ENCODE measurements around the gene COL25A1.

The COL25A1 gene

GRCh38 chr4:108787106-108787505 lies 515.4 kb downstream of the COL25A1 start:
- no peak for DNase-seq (ENCODE audit: extremely low read depth, low read depth)
- TF ChIP-seq CTCF (IDR thresholded peaks at IDR 0.05; ENCODE audit: low read depth, low read length, missing control alignments), result no peak
- no peak overlapping the region for H3K4me3 ChIP-seq (replicated peaks; ENCODE audit: low read depth, low read length)

GRCh38 chr4:108786351-108786750 lies 516.1 kb downstream of the COL25A1 start:
- no peak for TF ChIP-seq CTCF (IDR thresholded peaks at IDR 0.05; ENCODE audit: low read depth, low read length, missing control alignments)
- DNase-seq (ENCODE audit: extremely low read depth, low read depth), result no peak

GRCh38 chr4:108783665-108784463 lies 518.6 kb downstream of the COL25A1 start:
- TF ChIP-seq CTCF (IDR thresholded peaks at IDR 0.05; ENCODE audit: low read depth, low read length, missing control alignments), result peak; percentile 34
- H3K4me3 ChIP-seq (replicated peaks; ENCODE audit: low read depth, low read length), result no peak overlapping the region
- DNase-seq (ENCODE audit: extremely low read depth, low read depth), result no peak

More at GRCh38 chr4:108786351-108786750, 516.1 kb downstream of the COL25A1 start:
- no peak overlapping the region for H3K4me3 ChIP-seq (replicated peaks; ENCODE audit: low read depth, low read length)

GRCh38 chr4:108779958-108780357 lies 522.5 kb downstream of the COL25A1 start:
- H3K4me3 ChIP-seq (replicated peaks; ENCODE audit: low read depth, low read length), result no peak overlapping the region
- no peak for TF ChIP-seq CTCF (IDR thresholded peaks at IDR 0.05; ENCODE audit: low read depth, low read length, missing control alignments)
- DNase-seq (ENCODE audit: extremely low read depth, low read depth), result no peak

- TF ChIP-seq CTCF (IDR thresholded peaks at IDR 0.05; ENCODE audit: low read depth, low read length, missing control alignments), result no peak
- H3K4me3 ChIP-seq (replicated peaks; ENCODE audit: low read depth, low read length), result no peak overlapping the region
- DNase-seq (ENCODE audit: extremely low read depth, low read depth), result no peak
Measured at GRCh38 chr4:108777388-108777787, 525.1 kb downstream of the COL25A1 start.

- no peak for DNase-seq (ENCODE audit: extremely low read depth, low read depth)
- H3K4me3 ChIP-seq (replicated peaks; ENCODE audit: low read depth, low read length), result no peak overlapping the region
- TF ChIP-seq CTCF (IDR thresholded peaks at IDR 0.05; ENCODE audit: low read depth, low read length, missing control alignments), result no peak
Measured at GRCh38 chr4:108775921-108776320, 526.5 kb downstream of the COL25A1 start.

Measured in HFF-Myc (cell line).